Adrenal gland (tissue), 5 donors: ENCODE results near the gene NDUFAF2.

Experiments used
- CTCF ChIP-seq, 6 experiments: fragments of 450-650 bp in 4 of 6; fragments of 200-600 bp in 2 of 6; sonication (generic) in 1 of 6; IDR thresholded peaks; 1 replicate in 5 of 6; 2 replicates in 1 of 6; pipeline versions ENCODE4 v1.5.1 to v1.8.0; 2016 to 2021; ENCODE audit warnings: antibody characterized with exemption in 6 of 6, mild to moderate bottlenecking in 2 of 6, moderate library complexity in 1 of 6
- POLR2A ChIP-seq, 2 donors: fragments of 450-650 bp; IDR thresholded peaks; one replicate each; pipeline ENCODE4 v1.6.1; 2017; ENCODE audit warnings: antibody characterized with exemption in 2 of 2, mild to moderate bottlenecking in 2 of 2, moderate library complexity in 1 of 2
- donor health status: DM: no; HTN: no; CAD: no.

GRCh38 chr5:61071526-61071925 is 126.5 kb downstream of the NDUFAF2 start:
- TF ChIP-seq CTCF (IDR thresholded peaks at IDR 0.05), result no peak
- TF ChIP-seq POLR2A (IDR thresholded peaks at IDR 0.05), result no peak
